Renal cortical epithelial cell (primary cell): ENCODE results near the gene PFKL. TPM values are rescaled to one million over a fixed set of nuclear protein-coding genes. Genes with fewer than 3 reads are reported as not detected.
"Not testable (repeated sequence)": the region's sequence is repeated elsewhere in the genome, so short reads cannot be mapped to it uniquely, and the experiment has no call there.

Experiments
- DNase-seq: peaks from one replicate; pipeline ENCODE4 v3.0.0-alpha.2; 2011; ENCODE audit warnings: low read depth
- total RNA-seq: library from RNA; depleted of rRNA; stranded (reverse); fragments of >200 nt; gene quantifications from 2 replicates; pipeline ENCODE4 v1.2.3, GENCODE V29; 2014

Gene PFKL
- total RNA-seq, 1 donor from 2014 or later, result 250 TPM

GRCh38 chr21:44279354-44280260, 20.2 kb upstream of the PFKL start:
- no peak for DNase-seq

- DNase-seq, result no peak
Measured at GRCh38 chr21:44281801-44282200, 18.1 kb upstream of the PFKL start.

- DNase-seq, result no peak
Measured at GRCh38 chr21:44282370-44282769, 17.5 kb upstream of the PFKL start.

- DNase-seq, result not testable (repeated sequence)
Measured at GRCh38 chr21:44283211-44283785, 16.6 kb upstream of the PFKL start.

- no peak for DNase-seq
Measured at GRCh38 chr21:44283948-44284347, 15.9 kb upstream of the PFKL start.

GRCh38 chr21:44285138-44285992, 14.5 kb upstream of the PFKL start, which contains the start of gene AIRE:
AIRE (plus strand) TSS chr21:44285876; CDS start chr21:44286007, 131 bp downstream.
- DNase-seq, result no peak

- no peak for DNase-seq
Measured at GRCh38 chr21:44286086-44286715, 13.7 kb upstream of the PFKL start.

GRCh38 chr21:44286716-44287632, 12.9 kb upstream of the PFKL start:
- DNase-seq, result no peak

GRCh38 chr21:44288251-44289110, 11.4 kb upstream of the PFKL start:
- DNase-seq, result no peak

- no peak for DNase-seq
Measured at GRCh38 chr21:44289381-44290010, 10.4 kb upstream of the PFKL start.

- no peak for DNase-seq
Measured at GRCh38 chr21:44290327-44291077, 9.4 kb upstream of the PFKL start.

- no peak for DNase-seq
Measured at GRCh38 chr21:44291078-44291935, 8.5 kb upstream of the PFKL start.

GRCh38 chr21:44291936-44292811, 7.7 kb upstream of the PFKL start:
- no peak for DNase-seq

GRCh38 chr21:44292812-44293195, 7.0 kb upstream of the PFKL start:
- DNase-seq, result no peak

GRCh38 chr21:44293551-44294231, 6.2 kb upstream of the PFKL start:
- DNase-seq, result no peak
